Keratinocyte (primary cell): ENCODE data around the gene CREB3L2. TPM values are rescaled to one million over a fixed set of nuclear protein-coding genes. Genes with fewer than 3 reads are reported as not detected.

ENCODE experiments used
- DNase-seq: peaks from one replicate; pipeline ENCODE4 v3.0.0-alpha.2; 2011; ENCODE audit warnings: low read depth, missing footprints, low spot score
- FAIRE-seq: peaks from 2 replicates; lab custom pipeline; 2011; peaks lifted over from hg19 to GRCh38; lab: Jason Lieb, UNC
- H2AFZ ChIP-seq: 2 replicates; pipeline ENCODE4 v1.6.0; 2012; ENCODE audit warnings: low read length, control low read depth, inconsistent platforms; ENCODE audit not compliant: control insufficient read depth
- H3K27ac ChIP-seq: 2 replicates; pipeline ENCODE4 v1.5.1; 2011; ENCODE audit warnings: low read length; ENCODE audit not compliant: control insufficient read depth, insufficient read depth
- H3K27me3 ChIP-seq: 3 replicates; pipeline ENCODE4 v1.6.0; 2011; ENCODE audit warnings: low read length; ENCODE audit not compliant: control insufficient read depth, insufficient read depth; ENCODE audit errors: extremely low read depth
- H3K36me3 ChIP-seq, 2 experiments: 2 replicates in 1 of 2; 3 replicates in 1 of 2; pipeline ENCODE4 v1.5.1; 2011; ENCODE audit warnings: low read length in 2 of 2, mild to moderate bottlenecking in 1 of 2; ENCODE audit not compliant: control insufficient read depth in 2 of 2, insufficient read depth in 2 of 2; ENCODE audit errors: extremely low read depth in 1 of 2
- H3K4me1 ChIP-seq: 3 replicates; pipeline ENCODE4 v1.5.1; 2011; ENCODE audit warnings: low read length; ENCODE audit not compliant: control insufficient read depth, insufficient read depth; ENCODE audit errors: extremely low read depth
- H3K4me2 ChIP-seq: 3 replicates; pipeline ENCODE4 v1.6.0; 2011; ENCODE audit warnings: low read depth, low read length; ENCODE audit not compliant: control insufficient read depth, insufficient read depth; ENCODE audit errors: extremely low read depth
- H3K4me3 ChIP-seq, 3 experiments: fragments of 200-600 bp in 1 of 3; sonication (generic) in 1 of 3; 2 replicates in 2 of 3; 3 replicates in 1 of 3; pipeline ENCODE4 v1.5.1; 2011 to 2016; ENCODE audit warnings: low read length in 3 of 3, mild to moderate bottlenecking in 3 of 3, control low read depth in 2 of 3, inconsistent platforms in 1 of 3, low read depth in 1 of 3, mixed read lengths in 1 of 3, mixed run types in 1 of 3, moderate library complexity in 1 of 3; ENCODE audit not compliant: control insufficient read depth in 2 of 3, insufficient read depth in 2 of 3; ENCODE audit errors: extremely low read depth in 1 of 3
- H3K79me2 ChIP-seq: 2 replicates; pipeline ENCODE4 v1.6.0; 2012; ENCODE audit warnings: low read length; ENCODE audit not compliant: control insufficient read depth, insufficient read depth
- H3K9ac ChIP-seq: 3 replicates; pipeline ENCODE4 v1.6.0; 2011; ENCODE audit warnings: low read length; ENCODE audit not compliant: control insufficient read depth, insufficient read depth; ENCODE audit errors: extremely low read depth
- H3K9me1 ChIP-seq: 3 replicates; pipeline ENCODE4 v1.6.0; 2011; ENCODE audit warnings: low read length; ENCODE audit not compliant: control insufficient read depth, insufficient read depth; ENCODE audit errors: extremely low read depth
- H3K9me3 ChIP-seq: 2 replicates; pipeline ENCODE4 v1.5.1; 2012; ENCODE audit warnings: low read depth, low read length; ENCODE audit not compliant: control insufficient read depth
- H4K20me1 ChIP-seq: 3 replicates; pipeline ENCODE4 v1.6.0; 2011; ENCODE audit warnings: low read length; ENCODE audit not compliant: control insufficient read depth, insufficient read depth; ENCODE audit errors: extremely low read depth
- EZH2 ChIP-seq: IDR thresholded peaks from one replicate; pipeline ENCODE4 v1.6.1; 2012; ENCODE audit warnings: inconsistent platforms, mild to moderate bottlenecking, low read length, moderate library complexity
- dilution Hi-C: fragments of 300-500 bp; cut with MboI; formaldehyde crosslinking; loops from one replicate; pipeline ENCODE4 v1.7.0; 2020; ENCODE audit warnings: low sequenced_read_pairs; ENCODE audit not compliant: extremely low pct_ligation_motif_present
- polyA plus RNA-seq, 5 experiments: library from polyadenylated mRNA; depleted of rRNA in 3 of 5; stranded (reverse) in 3 of 5; stranded (forward) in 1 of 5; unstranded in 1 of 5; fragments of >200 nt; gene quantifications; 1 replicate in 1 of 5; 2 replicates in 3 of 5; 3 replicates in 1 of 5; pipeline versions ENCODE4 v1.2.1 to v1.2.3, GENCODE V29; 2011 to 2012; ENCODE audit warnings: missing spikeins in 2 of 5, low read depth in 1 of 5, low replicate concordance in 1 of 5
- TF ChIP-seq, protein P1 (sequence below), 3 experiments: IDR thresholded peaks in 1 of 3; conservative IDR thresholded peaks in 1 of 3; optimal IDR thresholded peaks in 1 of 3; 2 replicates in 2 of 3; 3 replicates in 1 of 3; pipeline versions ENCODE3 to v1.5.1; 2011; ENCODE audit warnings: low read length in 3 of 3, mild to moderate bottlenecking in 3 of 3, moderate library complexity in 2 of 3, control low read depth in 1 of 3, inconsistent platforms in 1 of 3; ENCODE audit not compliant: insufficient read depth in 2 of 3; ENCODE audit errors: extremely low read depth in 1 of 3

CREB3L2 gene
- polyA plus RNA-seq, 1 donor (not counting 4 experiments of a cell fraction or from before 2014, with no cell fraction given) = 12.8 TPM

DNA sequence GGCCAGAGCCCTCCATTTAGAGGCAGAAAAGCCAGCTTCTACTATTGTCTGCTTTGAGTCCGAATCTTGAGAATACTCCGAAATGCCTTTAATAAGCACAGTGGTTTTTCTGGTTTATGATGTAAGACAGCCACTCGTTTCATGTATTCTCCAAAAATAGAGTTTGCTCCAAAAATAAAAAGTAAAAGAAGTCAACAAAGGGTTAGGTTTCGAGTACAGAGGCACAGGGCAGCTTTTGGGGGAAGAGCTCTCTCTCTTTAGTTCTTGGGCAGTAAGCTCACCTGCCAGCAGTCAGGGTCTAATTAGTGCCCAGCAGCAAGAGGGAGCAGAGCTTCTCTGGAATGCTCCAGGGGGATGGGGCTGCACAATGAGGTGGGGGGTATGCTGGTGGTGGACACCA lies 20.2 kb downstream of the CREB3L2 start:
- H4K20me1 ChIP-seq = peaks cover 7% of the 10 kb centered on the region
- no peak overlapping the region for H3K9ac ChIP-seq
- H3K36me3 ChIP-seq = no peaks in the 10 kb centered on the region
- peaks cover 3% of the 10 kb centered on the region for H3K9me1 ChIP-seq
- TF ChIP-seq EZH2 = no peak
- TF ChIP-seq, protein P1, sequence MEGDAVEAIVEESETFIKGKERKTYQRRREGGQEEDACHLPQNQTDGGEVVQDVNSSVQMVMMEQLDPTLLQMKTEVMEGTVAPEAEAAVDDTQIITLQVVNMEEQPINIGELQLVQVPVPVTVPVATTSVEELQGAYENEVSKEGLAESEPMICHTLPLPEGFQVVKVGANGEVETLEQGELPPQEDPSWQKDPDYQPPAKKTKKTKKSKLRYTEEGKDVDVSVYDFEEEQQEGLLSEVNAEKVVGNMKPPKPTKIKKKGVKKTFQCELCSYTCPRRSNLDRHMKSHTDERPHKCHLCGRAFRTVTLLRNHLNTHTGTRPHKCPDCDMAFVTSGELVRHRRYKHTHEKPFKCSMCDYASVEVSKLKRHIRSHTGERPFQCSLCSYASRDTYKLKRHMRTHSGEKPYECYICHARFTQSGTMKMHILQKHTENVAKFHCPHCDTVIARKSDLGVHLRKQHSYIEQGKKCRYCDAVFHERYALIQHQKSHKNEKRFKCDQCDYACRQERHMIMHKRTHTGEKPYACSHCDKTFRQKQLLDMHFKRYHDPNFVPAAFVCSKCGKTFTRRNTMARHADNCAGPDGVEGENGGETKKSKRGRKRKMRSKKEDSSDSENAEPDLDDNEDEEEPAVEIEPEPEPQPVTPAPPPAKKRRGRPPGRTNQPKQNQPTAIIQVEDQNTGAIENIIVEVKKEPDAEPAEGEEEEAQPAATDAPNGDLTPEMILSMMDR (optimal IDR thresholded peaks at IDR 0.05 in 1 of 3, IDR thresholded peaks at IDR 0.05 in 1 of 3, conservative IDR thresholded peaks at IDR 0.05 in 1 of 3; ENCODE audit: extremely low read depth in 1 of 3, insufficient read depth in 2 of 3, low read length in 3 of 3) = no peak
- peaks cover 5% of the 10 kb centered on the region for H3K4me1 ChIP-seq
- no peak for FAIRE-seq
- no peak overlapping the region for H3K4me3 ChIP-seq
- H3K4me2 ChIP-seq = no peak overlapping the region
- dilution Hi-C loops = no loop called here
- DNase-seq = no peak
- no peaks in the 10 kb centered on the region for H3K27me3 ChIP-seq
- no peak overlapping the region for H3K27ac ChIP-seq
- H2AFZ ChIP-seq = no peak overlapping the region
- peaks cover 63% of the 10 kb centered on the region for H3K79me2 ChIP-seq
- H3K9me3 ChIP-seq = no peaks in the 10 kb centered on the region

DNA sequence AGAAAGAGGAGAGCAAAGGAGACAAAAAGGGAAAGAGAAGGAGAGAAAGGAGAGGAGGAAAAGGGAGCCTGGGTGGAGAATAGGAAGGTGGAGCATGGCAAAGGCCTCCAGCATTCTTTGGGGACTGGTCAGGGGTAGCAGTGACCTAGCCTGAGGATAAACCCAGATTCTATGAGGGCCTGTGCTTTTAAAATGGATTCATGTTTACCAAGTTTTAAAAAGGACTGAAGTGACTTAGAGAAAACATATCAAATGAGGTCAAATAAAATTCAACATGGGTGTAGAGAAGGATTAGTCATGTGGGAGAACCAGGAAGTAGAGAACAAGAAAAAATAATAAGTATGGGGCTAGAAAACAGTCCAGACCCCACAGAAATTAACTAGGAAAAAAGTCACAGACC lies 20.7 kb downstream of the CREB3L2 start:
- Histone ChIP-seq H3K9me1 (peaks cover 3% of the 10 kb centered on the region), H4K20me1 (peaks cover 7% of the 10 kb centered on the region), H2AFZ (no peak overlapping the region), H3K79me2 (peaks cover 58% of the 10 kb centered on the region), H3K4me2 (no peak overlapping the region), H3K9me3 (no peaks in the 10 kb centered on the region), H3K9ac (no peak overlapping the region), H3K36me3 (no peaks in the 10 kb centered on the region), H3K27ac (no peak overlapping the region), H3K27me3 (no peaks in the 10 kb centered on the region), H3K4me3 (no peak overlapping the region), H3K4me1 (peaks cover 5% of the 10 kb centered on the region)
- no peak for DNase-seq
- TF ChIP-seq EZH2 = no peak
- TF ChIP-seq, protein P1 (optimal IDR thresholded peaks at IDR 0.05 in 1 of 3, IDR thresholded peaks at IDR 0.05 in 1 of 3, conservative IDR thresholded peaks at IDR 0.05 in 1 of 3; ENCODE audit: extremely low read depth in 1 of 3, insufficient read depth in 2 of 3, low read length in 3 of 3) = no peak
- dilution Hi-C loops = no loop called here
- no peak for FAIRE-seq
